Gastrocnemius medialis (tissue), 4 donors: ENCODE results near the gene GSG1. TPM values are rescaled to one million over a fixed set of nuclear protein-coding genes. Genes with fewer than 3 reads are reported as not detected.

Experiments
- ATAC-seq, 2 donors: fragments of 150-250 bp; one replicate each; pipeline ENCODE4 v1.9.1; 2016
- DNase-seq, 2 donors: peaks; one replicate each; pipeline ENCODE4 v3.0.0-alpha.2; 2019
- H3K27ac ChIP-seq, 4 donors: fragments of 200-600 bp; sonication (generic); 1 replicate in 1 of 4; 2 replicates in 3 of 4; pipeline ENCODE4 v1.5.1; 2016 to 2018; ENCODE audit warnings: mild to moderate bottlenecking in 2 of 4, moderate library complexity in 1 of 4
- H3K27me3 ChIP-seq, 3 donors: fragments of 200-600 bp; sonication (generic) in 2 of 3; 1 replicate in 1 of 3; 2 replicates in 2 of 3; pipeline versions ENCODE4 v1.5.1 to v1.6.0; 2016 to 2019; ENCODE audit warnings: mild to moderate bottlenecking in 1 of 3, moderate library complexity in 1 of 3
- H3K36me3 ChIP-seq, 2 donors: fragments of 200-600 bp; sonication (generic) in 1 of 2; one replicate each; pipeline ENCODE4 v1.5.1; 2017 to 2018
- H3K4me1 ChIP-seq, 2 donors: fragments of 200-600 bp; sonication (generic) in 1 of 2; one replicate each; pipeline ENCODE4 v1.5.1; 2016 to 2017; ENCODE audit warnings: mild to moderate bottlenecking in 2 of 2
- H3K4me3 ChIP-seq, 4 donors: fragments of 200-600 bp; sonication (generic) in 3 of 4; 1 replicate in 1 of 4; 2 replicates in 3 of 4; pipeline ENCODE4 v1.5.1; 2016 to 2019; ENCODE audit warnings: mild to moderate bottlenecking in 2 of 4
- H3K9me3 ChIP-seq, 3 donors: fragments of 200-600 bp; sonication (generic) in 2 of 3; 1 replicate in 1 of 3; 2 replicates in 2 of 3; pipeline ENCODE4 v1.5.1; 2016 to 2019
- CTCF ChIP-seq, 5 experiments: fragments of 450-650 bp in 3 of 5; fragments of 200-600 bp in 2 of 5; sonication (generic) in 2 of 5; IDR thresholded peaks in 4 of 5; conservative IDR thresholded peaks in 1 of 5; 1 replicate in 4 of 5; 2 replicates in 1 of 5; pipeline ENCODE4 v1.5.1; 2016 to 2019; ENCODE audit warnings: antibody characterized with exemption in 5 of 5, mild to moderate bottlenecking in 3 of 5, moderate library complexity in 3 of 5
- POLR2A ChIP-seq, 2 donors: fragments of 450-650 bp; IDR thresholded peaks; one replicate each; pipeline ENCODE4 v1.6.1; 2017; ENCODE audit warnings: antibody characterized with exemption in 2 of 2, mild to moderate bottlenecking in 2 of 2, moderate library complexity in 2 of 2
- in situ Hi-C, 4 donors: fragments of 200-750 bp; cut with MboI; loops; one replicate each; pipeline versions ENCODE4 v1.15.0 to v1.8.0; 2017; ENCODE audit warnings: low sequenced_read_pairs in 4 of 4
- intact Hi-C: fragments of 100-400 bp; cut with DNase I; formaldehyde crosslinking; loops from one replicate; pipeline ENCODE4 v1.15.1; 2023; ENCODE audit warnings: low total_unique reads
- total RNA-seq, 4 donors: library from RNA; depleted of rRNA; stranded (reverse); fragments of >200 nt; gene quantifications; one replicate each; pipeline versions ENCODE4 v1.1.0 to v1.2.3, GENCODE V29; 2016

Gene GSG1
- total RNA-seq, 4 donors from 2014 or later: not detected

- TF ChIP-seq POLR2A (IDR thresholded peaks at IDR 0.05): no peak
- no peak for TF ChIP-seq CTCF (IDR thresholded peaks at IDR 0.05 in 4 of 5, conservative IDR thresholded peaks at IDR 0.05 in 1 of 5)
- H3K4me1 ChIP-seq: peaks cover 19 to 32% of the 10 kb centered on the region in 2 donors
- ATAC-seq (no peak), DNase-seq (no peak)
- H3K36me3 ChIP-seq: no peaks in the 10 kb centered on the region
- intact Hi-C loops: loop anchor here (2.0 to 5.0 kb wide), 3 partner anchors 47 to 183 kb away; partner anchors contain the start of gene EMP1
- peak overlapping the region; percentile 83 to 84 (median 83) for H3K27ac ChIP-seq
- no peaks in the 10 kb centered on the region for H3K27me3 ChIP-seq
- no peaks in the 10 kb centered on the region for H3K9me3 ChIP-seq
- in situ Hi-C loops: loop anchor here (5.0 to 25.0 kb wide), 5 partner anchors 102 to 188 kb away; no protein-coding TSS in a partner anchor
- H3K4me3 ChIP-seq: peak overlapping the region in 1 of 4 donors; percentile 75
Measured at GRCh38 chr12:13099844-13100604, 3.4 kb downstream of the GSG1 start.

- no peaks in the 10 kb centered on the region for H3K36me3 ChIP-seq
- no peaks in the 10 kb centered on the region for H3K27me3 ChIP-seq
- peak overlapping the region; percentile 66 to 84 (median 83) for H3K27ac ChIP-seq
- no peak overlapping the region for H3K4me3 ChIP-seq
- H3K9me3 ChIP-seq: no peaks in the 10 kb centered on the region
- peaks cover 19 to 32% of the 10 kb centered on the region in 2 donors for H3K4me1 ChIP-seq
- ATAC-seq: no peak
- TF ChIP-seq CTCF (IDR thresholded peaks at IDR 0.05 in 4 of 5, conservative IDR thresholded peaks at IDR 0.05 in 1 of 5) (no peak), POLR2A (IDR thresholded peaks at IDR 0.05) (no peak)
- intact Hi-C loops (loop anchor here (2.0 kb wide), 1 partner anchor 98 kb away; the partner anchor contains the start of gene EMP1), in situ Hi-C loops (loop anchor here (5.0 to 25.0 kb wide), 5 partner anchors 103 to 187 kb away; no protein-coding TSS in a partner anchor)
- peak in 1 of 2 donors; percentile 23 for DNase-seq
Measured at GRCh38 chr12:13099066-13099843, 4.2 kb downstream of the GSG1 start.

- Histone ChIP-seq H3K36me3 (no peaks in the 10 kb centered on the region), H3K27me3 (no peaks in the 10 kb centered on the region), H3K4me3 (peak overlapping the region; percentile 20 to 47 (median 38)), H3K9me3 (no peaks in the 10 kb centered on the region), H3K4me1 (peaks cover 19 to 32% of the 10 kb centered on the region in 2 donors), H3K27ac (peak overlapping the region; percentile 56 to 84 (median 83))
- ATAC-seq (no peak), DNase-seq (no peak)
- in situ Hi-C loops (loop anchor here (5.0 to 25.0 kb wide), 5 partner anchors 105 to 185 kb away; no protein-coding TSS in a partner anchor), intact Hi-C loops (loop anchor here (1.0 to 2.0 kb wide), 2 partner anchors 99 to 116 kb away; partner anchors contain the start of gene EMP1)
- TF ChIP-seq CTCF (IDR thresholded peaks at IDR 0.05 in 4 of 5, conservative IDR thresholded peaks at IDR 0.05 in 1 of 5) (no peak), POLR2A (IDR thresholded peaks at IDR 0.05) (no peak)
Measured at GRCh38 chr12:13097491-13098011, 5.9 kb downstream of the GSG1 start.

GRCh38 chr12:13095266-13095995 is 8.0 kb downstream of the GSG1 start:
- in situ Hi-C loops (loop anchor here (5.0 to 25.0 kb wide), 5 partner anchors 107 to 183 kb away; no protein-coding TSS in a partner anchor), intact Hi-C loops (no loop called here)
- ATAC-seq (no peak), DNase-seq (no peak)
- H3K27ac ChIP-seq: no peak overlapping the region
- no peaks in the 10 kb centered on the region for H3K36me3 ChIP-seq
- H3K4me1 ChIP-seq: peaks cover 16 to 21% of the 10 kb centered on the region in 2 donors
- TF ChIP-seq POLR2A (IDR thresholded peaks at IDR 0.05) (no peak), CTCF (IDR thresholded peaks at IDR 0.05 in 4 of 5, conservative IDR thresholded peaks at IDR 0.05 in 1 of 5) (no peak)
- no peak overlapping the region for H3K4me3 ChIP-seq
- no peaks in the 10 kb centered on the region for H3K27me3 ChIP-seq
- no peaks in the 10 kb centered on the region for H3K9me3 ChIP-seq
